Natural killer cell (primary cell): ENCODE results near the gene CCDC12. TPM values are rescaled to one million over a fixed set of nuclear protein-coding genes. Genes with fewer than 3 reads are reported as not detected.

Experiments
- ATAC-seq, 3 donors: fragments of 150-1000 bp in 2 of 3; fragments of 200-7000 bp in 1 of 3; cut with Tn5 transposase; 1 replicate in 1 of 3; 2 replicates in 2 of 3; pipeline ENCODE4 v1.10.0; 2021; ENCODE audit warnings: mild to moderate bottlenecking in 2 of 3, moderate library complexity in 2 of 3
- DNase-seq, 2 donors: peaks; one replicate each; pipeline versions ENCODE4 v3.0.0 to v3.0.0-alpha.2; 2013 to 2021; ENCODE audit warnings: mixed read lengths in 1 of 2
- H3K27ac ChIP-seq: one replicate; pipeline ENCODE4 v1.5.1; 2013; ENCODE audit warnings: mild to moderate bottlenecking, low read length
- H3K27me3 ChIP-seq: one replicate; pipeline ENCODE4 v1.6.1; 2013; ENCODE audit warnings: low read length; ENCODE audit not compliant: control insufficient read depth, insufficient read depth
- H3K36me3 ChIP-seq: one replicate; pipeline ENCODE4 v1.6.1; 2013; ENCODE audit warnings: low read length; ENCODE audit not compliant: control insufficient read depth, insufficient read depth
- H3K4me1 ChIP-seq: one replicate; pipeline ENCODE4 v1.6.1; 2013; ENCODE audit warnings: low read length; ENCODE audit not compliant: control insufficient read depth, insufficient read depth
- H3K4me3 ChIP-seq: one replicate; pipeline ENCODE4 v1.5.1; 2013; ENCODE audit warnings: low read length
- H3K9me3 ChIP-seq: one replicate; pipeline ENCODE4 v1.6.1; 2013; ENCODE audit warnings: low read length; ENCODE audit not compliant: control insufficient read depth, insufficient read depth
- H3K27ac Mint-ChIP-seq, 2 donors: one replicate each; pipeline ENCODE4 v1.8.0; 2022; ENCODE audit warnings: mild to moderate bottlenecking in 2 of 2, mixed read lengths in 2 of 2, moderate library complexity in 1 of 2
- H3K27me3 Mint-ChIP-seq, 2 donors: one replicate each; pipeline ENCODE4 v1.8.0; 2022; ENCODE audit warnings: low read depth in 2 of 2, mixed read lengths in 2 of 2
- H3K36me3 Mint-ChIP-seq: one replicate; pipeline ENCODE4 v1.8.0; 2022; ENCODE audit warnings: mixed read lengths
- H3K4me1 Mint-ChIP-seq, 2 donors: one replicate each; pipeline ENCODE4 v1.8.0; 2022; ENCODE audit warnings: mixed read lengths in 2 of 2
- H3K4me3 Mint-ChIP-seq: one replicate; pipeline ENCODE4 v1.8.0; 2022; ENCODE audit warnings: mild to moderate bottlenecking, moderate library complexity, mixed read lengths
- H3K9me3 Mint-ChIP-seq, 2 donors: one replicate each; pipeline ENCODE4 v1.8.0; 2022; ENCODE audit warnings: mixed read lengths in 2 of 2
- CTCF ChIP-seq: fragments of 200-600 bp; IDR thresholded peaks from one replicate; pipeline ENCODE4 v1.8.0; 2022; ENCODE audit warnings: antibody characterized with exemption
- WGBS: methylation state at CpG from one replicate; pipeline ENCODE4 v1.1.7; 2013; ENCODE audit warnings: missing lambda C conversion rate; ENCODE audit not compliant: insufficient coverage; 5-methylcytosine and 5-hydroxymethylcytosine counted together
- intact Hi-C: fragments of 100-400 bp; cut with micrococcal nuclease; formaldehyde crosslinking; loops from one replicate; pipeline ENCODE4 v1.14.2; 2022
- total RNA-seq, 4 donors: library from RNA; stranded (reverse); fragments of 120-200 nt in 1 of 4; gene quantifications; one replicate each; pipeline versions ENCODE4 v1.2.3 to v1.2.4, GENCODE V29; 2013 to 2022

Gene CCDC12
- total RNA-seq, 3 donors from 2014 or later (not counting 1 experiment from before 2014, with no cell fraction given) = 104 to 114 (median 111) TPM

GRCh38 chr3:46916278-46916677 is 60.3 kb downstream of the CCDC12 start:
- H3K27me3 ChIP-seq = no peaks in the 10 kb centered on the region
- no peaks in the 10 kb centered on the region for H3K9me3 ChIP-seq
- Mint-ChIP-seq H3K4me1 (peaks cover 33 to 45% of the 10 kb centered on the region in 2 donors), H3K27ac (peak overlapping the region; percentile 12 to 57), H3K36me3 (peaks cover 25% of the 10 kb centered on the region), H3K27me3 (no peaks in the 10 kb centered on the region), H3K4me3 (peak overlapping the region; percentile 22), H3K9me3 (no peaks in the 10 kb centered on the region)
- TF ChIP-seq CTCF = no peak
- peaks cover 19% of the 10 kb centered on the region for H3K4me1 ChIP-seq
- H3K4me3 ChIP-seq = no peak overlapping the region
- WGBS = 100% methylated on average over 1 of the region's 1 CpG
- no peak overlapping the region for H3K27ac ChIP-seq
- intact Hi-C loops = no loop called here
- peaks cover 45% of the 10 kb centered on the region for H3K36me3 ChIP-seq
- DNase-seq (no peak), ATAC-seq (no peak)

GRCh38 chr3:46915297-46915822 is 61.2 kb downstream of the CCDC12 start:
- ATAC-seq (peak; percentile 73 to 90 (median 74)), DNase-seq (no peak)
- H3K36me3 ChIP-seq = peaks cover 35% of the 10 kb centered on the region
- 61% methylated on average over 8 of the region's 8 CpGs for WGBS
- H3K4me1 Mint-ChIP-seq = peaks cover 33 to 45% of the 10 kb centered on the region in 2 donors
- peaks cover 19% of the 10 kb centered on the region for H3K4me1 ChIP-seq
- no peaks in the 10 kb centered on the region for H3K9me3 ChIP-seq
- peak overlapping the region; percentile 55 for H3K4me3 Mint-ChIP-seq
- no peak for TF ChIP-seq CTCF
- intact Hi-C loops = no loop called here
- H3K27ac ChIP-seq = no peak overlapping the region
- peaks cover 25% of the 10 kb centered on the region for H3K36me3 Mint-ChIP-seq
- H3K27ac Mint-ChIP-seq = peak overlapping the region; percentile 6 to 12
- no peak overlapping the region for H3K4me3 ChIP-seq
- H3K27me3 ChIP-seq = no peaks in the 10 kb centered on the region
- H3K9me3 Mint-ChIP-seq = no peaks in the 10 kb centered on the region
- no peaks in the 10 kb centered on the region for H3K27me3 Mint-ChIP-seq

- H3K9me3 Mint-ChIP-seq = no peaks in the 10 kb centered on the region
- ATAC-seq = no peak
- no peak overlapping the region for H3K4me3 Mint-ChIP-seq
- no peak for TF ChIP-seq CTCF
- H3K36me3 Mint-ChIP-seq = peaks cover 20% of the 10 kb centered on the region
- peaks cover 31% of the 10 kb centered on the region for H3K36me3 ChIP-seq
- H3K27ac Mint-ChIP-seq = peak overlapping the region in 1 of 2 donors; percentile 6
- intact Hi-C loops = no loop called here
- peaks cover 22% of the 10 kb centered on the region for H3K4me1 ChIP-seq
- no peaks in the 10 kb centered on the region for H3K9me3 ChIP-seq
- H3K4me1 Mint-ChIP-seq = peaks cover 33 to 45% of the 10 kb centered on the region in 2 donors
- no peak for DNase-seq
- no peaks in the 10 kb centered on the region for H3K27me3 Mint-ChIP-seq
- H3K27ac ChIP-seq = no peak overlapping the region
- no peaks in the 10 kb centered on the region for H3K27me3 ChIP-seq
- WGBS = 96% methylated on average over 7 of the region's 7 CpGs
- no peak overlapping the region for H3K4me3 ChIP-seq
Measured at GRCh38 chr3:46914849-46915248, 61.7 kb downstream of the CCDC12 start.

GRCh38 chr3:46913644-46914043 is 62.9 kb downstream of the CCDC12 start:
- peak in 1 of 2 donors; percentile 33 for DNase-seq
- TF ChIP-seq CTCF = no peak
- Mint-ChIP-seq H3K4me1 (peaks cover 38 to 45% of the 10 kb centered on the region in 2 donors), H3K9me3 (no peaks in the 10 kb centered on the region), H3K27me3 (no peaks in the 10 kb centered on the region), H3K4me3 (no peak overlapping the region), H3K27ac (no peak overlapping the region), H3K36me3 (peaks cover 11% of the 10 kb centered on the region)
- peaks cover 32% of the 10 kb centered on the region for H3K4me1 ChIP-seq
- peaks cover 22% of the 10 kb centered on the region for H3K36me3 ChIP-seq
- intact Hi-C loops = no loop called here
- no peak overlapping the region for H3K27ac ChIP-seq
- H3K9me3 ChIP-seq = no peaks in the 10 kb centered on the region
- WGBS = 80% methylated on average over 8 of the region's 8 CpGs
- H3K4me3 ChIP-seq = no peak overlapping the region
- ATAC-seq = no peak
- H3K27me3 ChIP-seq = no peaks in the 10 kb centered on the region
